Stimulated activated naive CD8-positive, alpha-beta T cell treated with anti-CD3 and anti-CD28 coated beads, Interleukin-15, Interleukin-2, amounts not matched to agents 100 ng/mL and 50 ng/mL, for 24 hours (primary cell): ENCODE data around the gene GSTM3.

Source experiments
- H3K27ac Mint-ChIP-seq: one replicate; pipeline ENCODE4 v1.8.0; 2021; ENCODE audit warnings: mild to moderate bottlenecking, mixed read lengths
- H3K27me3 Mint-ChIP-seq: one replicate; pipeline ENCODE4 v1.8.0; 2021; ENCODE audit warnings: mixed read lengths
- H3K36me3 Mint-ChIP-seq: one replicate; pipeline ENCODE4 v1.8.0; 2021; ENCODE audit warnings: low read depth, mixed read lengths
- H3K4me1 Mint-ChIP-seq: one replicate; pipeline ENCODE4 v1.8.0; 2021; ENCODE audit warnings: low read depth, mixed read lengths
- H3K4me3 Mint-ChIP-seq: one replicate; pipeline ENCODE4 v1.8.0; 2021; ENCODE audit warnings: mild to moderate bottlenecking, mixed read lengths
- H3K9me3 Mint-ChIP-seq: one replicate; pipeline ENCODE4 v1.8.0; 2021; ENCODE audit warnings: mixed read lengths

Gene GSTM3

GRCh38 chr1:109730666-109731065, 10.2 kb downstream of the GSTM3 start:
- Mint-ChIP-seq H3K4me1 (no peaks in the 10 kb centered on the region), H3K9me3 (no peaks in the 10 kb centered on the region), H3K27ac (no peak overlapping the region), H3K4me3 (no peak overlapping the region), H3K36me3 (no peaks in the 10 kb centered on the region), H3K27me3 (no peaks in the 10 kb centered on the region)

DNA sequence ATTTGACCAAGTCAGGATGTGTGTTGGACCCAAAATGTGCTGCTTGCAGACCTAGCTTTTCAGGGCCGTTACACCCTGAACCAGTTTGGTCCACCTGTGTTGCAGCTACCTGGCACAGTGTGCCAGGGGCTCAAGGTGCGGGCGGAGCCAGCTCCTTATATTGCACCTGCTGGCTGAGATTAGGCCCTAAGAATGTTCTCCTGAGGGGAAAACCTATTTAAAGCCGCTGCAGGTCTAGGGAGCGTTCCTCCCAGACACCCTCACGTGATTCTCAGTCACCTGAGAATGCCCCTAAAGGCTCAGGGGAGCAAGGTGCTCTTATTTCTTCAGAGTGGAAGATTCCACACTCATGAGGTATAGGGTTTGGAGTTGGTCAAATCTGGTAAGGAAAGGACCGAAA, 12.0 kb downstream of the GSTM3 start:
- Mint-ChIP-seq H3K4me3 (no peak overlapping the region), H3K27ac (no peak overlapping the region), H3K9me3 (no peaks in the 10 kb centered on the region), H3K4me1 (no peaks in the 10 kb centered on the region), H3K36me3 (no peaks in the 10 kb centered on the region), H3K27me3 (no peaks in the 10 kb centered on the region)

- no peak overlapping the region for H3K27ac Mint-ChIP-seq
- no peaks in the 10 kb centered on the region for H3K36me3 Mint-ChIP-seq
- H3K9me3 Mint-ChIP-seq = no peaks in the 10 kb centered on the region
- no peaks in the 10 kb centered on the region for H3K27me3 Mint-ChIP-seq
- H3K4me3 Mint-ChIP-seq = no peak overlapping the region
- no peaks in the 10 kb centered on the region for H3K4me1 Mint-ChIP-seq
These were observed 14.0 kb downstream of the GSTM3 start for GRCh38 chr1:109726728-109727373.

DNA sequence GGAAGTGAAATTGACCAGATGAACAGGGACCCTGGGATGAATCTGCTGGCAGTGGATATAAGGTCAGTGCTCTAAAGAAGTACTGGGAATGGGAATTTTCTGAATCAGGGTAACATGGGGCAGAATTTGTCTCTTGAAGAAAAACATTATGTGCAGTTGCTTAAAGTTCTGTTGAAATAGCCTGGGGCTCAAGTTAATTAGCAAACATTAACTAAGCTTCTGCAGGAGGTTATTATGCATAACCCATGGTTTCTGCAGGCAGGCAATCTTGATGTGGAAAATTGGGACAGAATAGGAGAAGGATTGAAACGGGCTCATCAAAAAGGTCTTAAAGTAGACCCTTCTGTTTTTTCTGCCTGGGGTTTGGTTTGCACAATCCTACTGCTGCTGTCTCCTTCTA, 14.8 kb downstream of the GSTM3 start:
- H3K4me3 Mint-ChIP-seq = no peak overlapping the region
- H3K9me3 Mint-ChIP-seq = no peaks in the 10 kb centered on the region
- H3K4me1 Mint-ChIP-seq = no peaks in the 10 kb centered on the region
- H3K36me3 Mint-ChIP-seq = no peaks in the 10 kb centered on the region
- no peaks in the 10 kb centered on the region for H3K27me3 Mint-ChIP-seq
- H3K27ac Mint-ChIP-seq = no peak overlapping the region

DNA sequence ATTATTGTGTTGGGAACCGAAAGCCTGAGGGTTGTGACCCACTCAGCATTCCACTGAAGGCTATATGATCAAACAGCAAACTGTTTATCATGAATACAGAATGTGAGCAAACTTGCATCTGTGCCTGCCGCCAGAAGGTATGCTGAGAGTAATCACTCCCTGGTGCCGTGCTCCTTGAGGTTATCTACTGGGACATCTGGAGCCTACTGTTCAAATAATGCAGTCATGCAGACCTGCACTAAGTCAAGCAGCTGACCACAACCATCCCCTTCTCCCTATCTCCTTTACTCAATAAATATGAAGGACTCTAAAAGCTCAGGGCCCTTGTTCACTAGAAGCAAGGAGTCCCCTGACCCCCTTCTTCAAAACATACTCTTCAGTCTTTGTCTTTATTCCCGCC, 15.3 kb downstream of the GSTM3 start:
- H3K27ac Mint-ChIP-seq = no peak overlapping the region
- no peaks in the 10 kb centered on the region for H3K9me3 Mint-ChIP-seq
- no peaks in the 10 kb centered on the region for H3K4me1 Mint-ChIP-seq
- no peak overlapping the region for H3K4me3 Mint-ChIP-seq
- H3K36me3 Mint-ChIP-seq = no peaks in the 10 kb centered on the region
- H3K27me3 Mint-ChIP-seq = no peaks in the 10 kb centered on the region

- no peaks in the 10 kb centered on the region for H3K9me3 Mint-ChIP-seq
- H3K4me3 Mint-ChIP-seq = no peak overlapping the region
- no peaks in the 10 kb centered on the region for H3K4me1 Mint-ChIP-seq
- H3K36me3 Mint-ChIP-seq = no peaks in the 10 kb centered on the region
- H3K27me3 Mint-ChIP-seq = no peaks in the 10 kb centered on the region
- H3K27ac Mint-ChIP-seq = no peak overlapping the region
These were observed 15.9 kb downstream of the GSTM3 start for GRCh38 chr1:109724933-109725332.

DNA sequence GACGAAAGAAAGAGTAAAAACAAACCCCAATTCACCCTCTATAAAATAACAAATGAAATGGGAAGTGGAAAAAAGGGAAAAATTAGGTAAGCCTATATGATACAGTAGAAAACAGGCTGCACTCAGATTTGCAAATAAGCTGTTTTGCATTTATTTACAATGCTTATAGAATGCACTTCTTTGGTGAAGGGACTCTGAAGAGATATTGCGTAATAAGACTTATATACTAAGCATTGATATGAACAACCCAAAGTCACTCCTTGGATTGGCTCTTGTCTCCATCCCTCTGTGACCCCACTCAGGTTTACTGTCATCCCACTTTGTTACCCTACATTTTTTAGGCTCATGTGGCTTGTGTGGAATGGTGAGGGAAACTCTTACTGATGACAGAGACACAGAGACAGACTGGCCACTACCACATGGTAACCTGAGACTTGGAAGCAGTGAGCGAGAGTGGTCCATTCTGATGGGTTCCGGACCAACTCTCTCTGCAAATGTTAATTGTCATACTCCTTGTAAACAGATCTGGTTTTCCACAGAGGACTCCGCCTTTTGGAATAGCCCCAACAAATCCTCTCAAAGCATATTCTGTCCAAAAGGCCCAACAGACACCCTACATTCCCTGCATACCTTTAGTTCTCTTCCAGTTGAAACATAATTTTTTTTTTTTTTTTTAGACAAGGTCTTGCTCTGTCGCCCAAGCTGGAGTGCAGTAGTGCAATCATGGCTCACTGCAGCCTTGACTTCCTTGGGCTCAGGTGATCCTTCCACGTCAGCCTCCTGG, 17.7 kb downstream of the GSTM3 start:
- no peaks in the 10 kb centered on the region for H3K9me3 Mint-ChIP-seq

GRCh38 chr1:109721971-109722370, 18.9 kb downstream of the GSTM3 start:
- Mint-ChIP-seq H3K4me1 (peaks cover 4% of the 10 kb centered on the region), H3K27me3 (no peaks in the 10 kb centered on the region), H3K4me3 (no peak overlapping the region), H3K36me3 (no peaks in the 10 kb centered on the region), H3K27ac (no peak overlapping the region), H3K9me3 (no peaks in the 10 kb centered on the region)

More for the DNA sequence above, 17.7 kb downstream of the GSTM3 start:
- H3K4me1 Mint-ChIP-seq = peaks cover 4% of the 10 kb centered on the region
- no peaks in the 10 kb centered on the region for H3K36me3 Mint-ChIP-seq
- H3K27me3 Mint-ChIP-seq = no peaks in the 10 kb centered on the region
- no peak overlapping the region for H3K4me3 Mint-ChIP-seq
- H3K27ac Mint-ChIP-seq = no peak overlapping the region

DNA sequence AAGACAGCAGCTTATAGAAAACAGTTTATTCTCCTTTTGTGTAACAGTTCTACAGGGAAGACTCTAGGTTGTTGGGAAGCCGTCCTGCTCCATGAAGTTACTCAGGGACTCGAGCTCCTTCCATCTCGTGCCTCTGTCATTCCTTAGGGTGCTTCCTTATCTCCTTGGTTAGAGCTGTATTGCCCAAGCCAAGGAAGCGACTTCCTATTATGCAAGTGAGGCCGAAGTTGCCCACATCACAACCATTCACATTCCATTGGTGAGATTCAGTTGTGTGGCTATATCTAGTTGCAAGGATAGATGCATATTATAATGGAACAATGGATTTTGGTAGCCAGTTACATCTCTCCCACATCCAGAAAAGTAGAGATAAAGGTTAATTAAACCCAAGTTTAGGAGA, 19.8 kb downstream of the GSTM3 start:
- no peaks in the 10 kb centered on the region for H3K9me3 Mint-ChIP-seq
- no peaks in the 10 kb centered on the region for H3K36me3 Mint-ChIP-seq
- H3K4me1 Mint-ChIP-seq = peaks cover 4% of the 10 kb centered on the region
- H3K27me3 Mint-ChIP-seq = no peaks in the 10 kb centered on the region
- H3K27ac Mint-ChIP-seq = no peak overlapping the region
- no peak overlapping the region for H3K4me3 Mint-ChIP-seq

- Mint-ChIP-seq H3K9me3 (no peaks in the 10 kb centered on the region), H3K4me1 (peaks cover 4% of the 10 kb centered on the region), H3K36me3 (no peaks in the 10 kb centered on the region), H3K27me3 (peaks cover 2% of the 10 kb centered on the region), H3K27ac (no peak overlapping the region), H3K4me3 (no peak overlapping the region)
These were observed 21.5 kb downstream of the GSTM3 start for GRCh38 chr1:109719337-109719837.

DNA sequence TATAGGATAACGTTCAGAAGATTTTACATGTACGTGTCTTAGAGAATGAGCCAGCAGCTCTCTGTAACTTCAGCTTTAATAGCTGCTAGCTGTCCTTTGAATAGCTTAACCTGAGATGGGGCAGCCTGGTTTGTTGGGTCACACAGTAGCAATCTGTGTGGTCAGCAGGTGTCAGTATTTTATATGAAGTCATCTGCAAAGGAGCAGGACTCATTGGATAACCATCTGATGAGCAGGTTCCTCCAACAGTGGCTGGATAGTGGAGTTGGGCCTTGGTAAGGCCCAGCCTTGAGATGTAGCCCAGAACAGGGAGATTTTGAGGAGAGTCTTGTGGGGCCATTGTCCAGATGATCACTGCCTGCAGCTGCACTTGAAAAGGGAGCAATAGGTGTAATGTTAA, 22.3 kb downstream of the GSTM3 start:
- Mint-ChIP-seq H3K4me3 (no peak overlapping the region), H3K4me1 (peaks cover 4% of the 10 kb centered on the region), H3K9me3 (no peaks in the 10 kb centered on the region), H3K36me3 (no peaks in the 10 kb centered on the region), H3K27ac (no peak overlapping the region), H3K27me3 (peaks cover 10% of the 10 kb centered on the region)

DNA sequence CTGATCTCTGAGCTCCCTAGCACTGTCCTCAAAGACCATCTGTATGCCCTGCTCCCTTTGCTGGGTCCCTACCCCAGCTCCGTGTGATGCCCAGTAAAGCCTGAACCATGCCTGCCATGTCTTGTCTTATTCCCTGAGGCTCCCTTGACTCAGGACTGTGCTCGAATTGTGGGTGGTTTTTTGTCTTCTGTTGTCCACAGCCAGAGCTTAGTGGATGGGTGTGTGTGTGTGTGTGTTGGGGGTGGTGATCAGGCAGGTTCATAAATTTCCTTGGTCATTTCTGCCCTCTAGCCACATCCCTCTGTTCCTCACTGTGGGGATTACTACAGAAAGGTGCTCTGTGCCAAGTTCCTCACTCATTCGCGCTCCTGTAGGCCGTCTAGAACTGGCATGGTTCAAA, 23.1 kb downstream of the GSTM3 start:
- no peak overlapping the region for H3K27ac Mint-ChIP-seq
- no peaks in the 10 kb centered on the region for H3K9me3 Mint-ChIP-seq
- peaks cover 13% of the 10 kb centered on the region for H3K27me3 Mint-ChIP-seq
- peaks cover 4% of the 10 kb centered on the region for H3K4me1 Mint-ChIP-seq
- no peaks in the 10 kb centered on the region for H3K36me3 Mint-ChIP-seq
- no peak overlapping the region for H3K4me3 Mint-ChIP-seq

- no peaks in the 10 kb centered on the region for H3K9me3 Mint-ChIP-seq
- H3K36me3 Mint-ChIP-seq = no peaks in the 10 kb centered on the region
- no peak overlapping the region for H3K4me3 Mint-ChIP-seq
- peaks cover 4% of the 10 kb centered on the region for H3K4me1 Mint-ChIP-seq
- H3K27ac Mint-ChIP-seq = no peak overlapping the region
- H3K27me3 Mint-ChIP-seq = peaks cover 13% of the 10 kb centered on the region
These were observed 24.2 kb downstream of the GSTM3 start for GRCh38 chr1:109716570-109717090.

DNA sequence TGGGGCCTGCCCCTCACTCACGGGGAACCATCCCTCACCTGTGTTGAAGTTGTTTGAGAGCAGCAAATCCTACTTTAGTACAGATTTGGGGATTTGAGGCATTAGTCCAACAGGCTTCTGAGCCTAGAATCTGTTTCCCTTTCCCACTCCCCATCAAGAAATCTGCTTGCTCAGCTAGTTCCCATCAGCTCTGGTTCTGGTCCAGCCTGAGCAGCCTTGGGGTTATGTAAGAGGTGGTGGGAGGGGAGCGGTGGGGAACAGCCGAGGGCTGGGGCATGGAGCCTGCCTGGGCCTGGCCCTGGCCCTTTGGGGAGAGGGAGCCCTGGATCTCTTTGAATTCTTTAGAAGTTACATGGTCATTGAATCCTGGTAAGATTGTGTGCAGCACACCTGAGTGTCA, 24.7 kb downstream of the GSTM3 start:
- Mint-ChIP-seq H3K4me3 (no peak overlapping the region), H3K27ac (no peak overlapping the region), H3K4me1 (peaks cover 4% of the 10 kb centered on the region), H3K36me3 (no peaks in the 10 kb centered on the region), H3K27me3 (peaks cover 13% of the 10 kb centered on the region), H3K9me3 (no peaks in the 10 kb centered on the region)

- Mint-ChIP-seq H3K4me3 (no peak overlapping the region), H3K36me3 (no peaks in the 10 kb centered on the region), H3K27me3 (peaks cover 13% of the 10 kb centered on the region), H3K9me3 (no peaks in the 10 kb centered on the region), H3K27ac (no peak overlapping the region), H3K4me1 (peaks cover 4% of the 10 kb centered on the region)
These were observed 26.0 kb downstream of the GSTM3 start for GRCh38 chr1:109714661-109715372.
